ENCODE data around the gene MRPS12. TPM values are rescaled to one million over a fixed set of nuclear protein-coding genes. Genes with fewer than 3 reads are reported as not detected.

Gene MRPS12
- total and polyA plus RNA-seq, 2 of the 13 experiments (the other 11 are each of a cell fraction or from before 2014, with no cell fraction given) = 27.5 to 54.8 TPM

DNA sequence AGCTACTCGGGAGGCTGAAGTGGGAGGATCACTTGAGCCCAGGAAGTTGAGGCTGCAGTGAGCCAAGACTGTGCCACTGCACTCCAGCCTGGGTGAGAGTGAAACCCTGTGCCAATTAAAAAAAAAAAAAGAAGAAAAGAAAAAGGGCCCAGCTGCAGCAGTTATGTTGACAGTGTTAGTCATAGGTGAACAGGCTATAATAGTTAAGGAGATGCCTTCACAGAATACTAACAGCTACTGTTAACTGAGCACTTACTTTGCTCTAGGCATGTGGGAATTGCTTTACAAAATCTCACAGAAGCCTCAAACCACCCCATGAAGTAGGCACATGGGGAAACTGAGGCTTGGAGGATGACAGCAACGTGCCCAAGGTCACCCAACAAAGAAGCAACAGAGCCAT lies 40.9 kb downstream of the MRPS12 start:
- Histone ChIP-seq H3K27ac (ENCODE audit: extremely low read length, insufficient read depth, low read length) (no peak overlapping the region), H4K20me1 (ENCODE audit: insufficient read depth, low read length) (peaks cover 11% of the 10 kb centered on the region; the same call in 1 of the 2 replicates), H3K4me3 (replicated peaks in 1 of 3; ENCODE audit: insufficient read depth in 1 of 3, low read depth in 2 of 3, low read length in 3 of 3) (no peak overlapping the region), H3K9me3 (ENCODE audit: low read length) (no peaks in the 10 kb centered on the region), H3K4me2 (ENCODE audit: low read depth, low read length) (0 out of 2 replicates have a peak overlapping the region, but pooled peaks have one; percentile 11), H3K9ac (ENCODE audit: insufficient read depth, low read depth, low read length) (no peak overlapping the region), H3K36me3 (replicated peaks in 1 of 2; ENCODE audit: control insufficient read depth in 1 of 2, insufficient read depth in 2 of 2, low read length in 2 of 2) (peaks cover 2 to 17% of the 10 kb centered on the region in 2 experiments; a peak in 2 of 5 replicates), H2AFZ (ENCODE audit: low read length) (no peak overlapping the region), H3K27me3 (ENCODE audit: control insufficient read depth in 1 of 2, insufficient read depth in 2 of 2, low read length in 2 of 2) (no peaks in the 10 kb centered on the region), H3K4me1 (ENCODE audit: insufficient read depth, low read length) (peaks cover 36% of the 10 kb centered on the region), H3K79me2 (ENCODE audit: insufficient read depth, low read length) (peaks cover 68% of the 10 kb centered on the region)
- CTCF ChIA-PET (ENCODE audit: low intra/inter-chr PET ratio, low total read pairs) = no interaction called here
- FAIRE-seq (no peak), DNase-seq (ENCODE audit: low spot score) (no peak), ATAC-seq (no peak)
- POLR2A ChIA-PET = interaction anchor here (1.4 kb wide), 1 partner anchor 10 kb away, joined by 5 read pairs; no protein-coding TSS in a partner anchor
- in situ Hi-C loops (cut with HindIII; ENCODE audit: extremely low pct_ligation_motif_present, low pct_unique_long_range_greater_than_20kb) = no loop called here
- BruUV-seq (replicated peaks) = no TSS peak
- no peak for TF ChIP-seq HMGA1 (CRISPR knock-in tag; conservative IDR thresholded peaks at IDR 0.05)
- no peak for TF ChIP-seq KLF16 (CRISPR knock-in tag; IDR thresholded peaks at IDR 0.05)
- TF ChIP-seq KLF11 (CRISPR knock-in tag; IDR thresholded peaks at IDR 0.05) = no peak
- TF ChIP-seq, protein P1, sequence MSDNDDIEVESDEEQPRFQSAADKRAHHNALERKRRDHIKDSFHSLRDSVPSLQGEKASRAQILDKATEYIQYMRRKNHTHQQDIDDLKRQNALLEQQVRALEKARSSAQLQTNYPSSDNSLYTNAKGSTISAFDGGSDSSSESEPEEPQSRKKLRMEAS (IDR thresholded peaks at IDR 0.05) = no peak
- no peak for TF ChIP-seq REPIN1 (CRISPR knock-in tag; IDR thresholded peaks at IDR 0.05; ENCODE audit: borderline replicate concordance, low read depth)
- TF ChIP-seq ZSCAN20 (CRISPR knock-in tag; IDR thresholded peaks at IDR 0.05; ENCODE audit: borderline replicate concordance) = no peak
- no peak for TF ChIP-seq ZMAT3 (CRISPR knock-in tag; conservative IDR thresholded peaks at IDR 0.05)
- no peak for TF ChIP-seq KAT8 (CRISPR knock-in tag; IDR thresholded peaks at IDR 0.05)
- no peak for TF ChIP-seq DR1 (CRISPR knock-in tag; IDR thresholded peaks at IDR 0.05)
- no peak for TF ChIP-seq ZFYVE20 (CRISPR knock-in tag; IDR thresholded peaks at IDR 0.05; ENCODE audit: borderline replicate concordance, low read depth)
- 88% methylated on average over 2 of the region's 2 CpGs for WGBS (ENCODE audit: low lambda C conversion rate)
- intact Hi-C loops (cut with micrococcal nuclease; ENCODE audit: unreplicated experiment) = no loop called here
